Body of pancreas (tissue), 4 donors: ENCODE results near the gene ATXN1.

Source experiments
- POLR2A ChIP-seq, 3 donors: fragments of 450-650 bp; IDR thresholded peaks; one replicate each; pipeline ENCODE4 v1.6.1; 2016; ENCODE audit warnings: antibody characterized with exemption in 3 of 3, mild to moderate bottlenecking in 2 of 3
- TF ChIP-seq, protein P1 (sequence below), 7 experiments: fragments of 450-650 bp in 4 of 7; fragments of 200-600 bp in 3 of 7; sonication (generic) in 3 of 7; IDR thresholded peaks; one replicate each; pipeline ENCODE4 v1.5.1; 2016 to 2019; ENCODE audit warnings: antibody characterized with exemption in 7 of 7

DNA sequence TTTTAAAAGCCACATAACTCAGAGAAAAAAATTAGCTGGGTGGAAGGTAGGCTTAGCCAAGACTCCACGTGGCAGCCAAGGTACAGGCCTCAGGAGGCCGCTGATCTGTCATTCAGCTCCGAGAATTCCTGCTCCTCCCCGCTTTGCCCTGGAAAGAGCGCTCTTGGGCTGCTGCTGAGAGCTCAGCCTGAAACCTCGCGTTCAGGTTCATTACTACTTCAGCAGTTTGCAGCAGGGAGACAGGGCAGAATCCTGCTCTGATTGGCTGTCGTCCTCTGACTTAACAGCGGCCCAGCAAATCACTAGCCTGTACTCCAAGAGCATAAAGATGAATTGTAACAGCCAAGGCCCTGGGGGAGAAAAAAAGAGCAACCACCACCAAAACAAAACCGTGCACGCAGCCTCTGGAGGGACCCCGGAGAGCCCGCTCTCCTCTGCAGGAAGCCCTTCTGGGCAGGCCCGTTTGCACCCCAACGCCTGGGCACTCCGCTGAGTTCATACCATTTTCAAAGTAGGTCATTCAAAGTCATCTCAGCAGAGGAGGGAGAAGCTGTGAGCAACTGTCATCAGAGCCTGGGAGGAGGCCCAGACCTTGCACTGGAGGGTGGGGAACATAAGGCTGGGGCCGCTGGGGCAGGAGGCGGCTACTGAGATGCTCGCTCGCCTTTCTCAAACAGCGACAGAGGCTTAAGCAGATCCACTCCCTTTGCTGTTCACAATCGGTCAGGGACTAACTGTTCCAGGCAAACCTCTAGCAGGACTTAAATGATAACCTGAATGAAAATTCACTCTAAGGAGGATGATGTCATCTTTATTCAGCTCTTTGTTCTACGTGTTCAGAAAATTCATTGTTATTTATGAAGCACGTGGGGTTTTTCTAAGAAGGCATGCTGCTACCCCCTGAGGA lies 42.3 kb upstream of the ATXN1 start:
- TF ChIP-seq POLR2A (IDR thresholded peaks at IDR 0.05), result no peak
- TF ChIP-seq, protein P1, sequence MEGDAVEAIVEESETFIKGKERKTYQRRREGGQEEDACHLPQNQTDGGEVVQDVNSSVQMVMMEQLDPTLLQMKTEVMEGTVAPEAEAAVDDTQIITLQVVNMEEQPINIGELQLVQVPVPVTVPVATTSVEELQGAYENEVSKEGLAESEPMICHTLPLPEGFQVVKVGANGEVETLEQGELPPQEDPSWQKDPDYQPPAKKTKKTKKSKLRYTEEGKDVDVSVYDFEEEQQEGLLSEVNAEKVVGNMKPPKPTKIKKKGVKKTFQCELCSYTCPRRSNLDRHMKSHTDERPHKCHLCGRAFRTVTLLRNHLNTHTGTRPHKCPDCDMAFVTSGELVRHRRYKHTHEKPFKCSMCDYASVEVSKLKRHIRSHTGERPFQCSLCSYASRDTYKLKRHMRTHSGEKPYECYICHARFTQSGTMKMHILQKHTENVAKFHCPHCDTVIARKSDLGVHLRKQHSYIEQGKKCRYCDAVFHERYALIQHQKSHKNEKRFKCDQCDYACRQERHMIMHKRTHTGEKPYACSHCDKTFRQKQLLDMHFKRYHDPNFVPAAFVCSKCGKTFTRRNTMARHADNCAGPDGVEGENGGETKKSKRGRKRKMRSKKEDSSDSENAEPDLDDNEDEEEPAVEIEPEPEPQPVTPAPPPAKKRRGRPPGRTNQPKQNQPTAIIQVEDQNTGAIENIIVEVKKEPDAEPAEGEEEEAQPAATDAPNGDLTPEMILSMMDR (IDR thresholded peaks at IDR 0.05), result no peak
